OCI-LY3 (cell line): ENCODE data around the gene ZNRF2.
A peak's percentile ranks its signal among the peaks of the same experiment; 100 is the strongest.

ENCODE experiments used
- H2AFZ ChIP-seq: fragments of 200-600, 300-600 bp; shearing (Covaris generic); 2 replicates; pipeline ENCODE4 v1.6.0; 2014; ENCODE audit warnings: antibody characterized with exemption, low read depth, low read length
- H3K27ac ChIP-seq: fragments of 200-600, 300-600 bp; sonication (generic); 2 replicates; pipeline ENCODE4 v1.5.1; 2014; ENCODE audit warnings: mild to moderate bottlenecking, low read length, moderate library complexity, mixed read lengths
- H3K27me3 ChIP-seq: fragments of 200-600, 300-600 bp; sonication (generic); 2 replicates; pipeline ENCODE4 v1.6.1; 2014; ENCODE audit warnings: low read depth, low read length, mixed read lengths
- H3K36me3 ChIP-seq: fragments of 200-600, 300-600 bp; sonication (generic); replicated peaks from 2 replicates; pipeline ENCODE3; 2014; ENCODE audit warnings: low read depth, low read length, mixed read lengths
- H3K4me1 ChIP-seq: fragments of 300-600, 200-600 bp; sonication (generic); 2 replicates; pipeline ENCODE4 v1.6.1; 2014; ENCODE audit warnings: low read length, mixed read lengths
- H3K4me2 ChIP-seq: fragments of 200-600, 300-600 bp; sonication (generic); 2 replicates; pipeline ENCODE4 v1.6.1; 2014; ENCODE audit warnings: low read length, mixed read lengths
- H3K4me3 ChIP-seq: fragments of 300-600, 200-600 bp; sonication (generic); 2 replicates; pipeline ENCODE4 v1.5.1; 2014; ENCODE audit warnings: antibody characterized with exemption, mild to moderate bottlenecking, low read length, moderate library complexity
- H3K79me2 ChIP-seq: fragments of 300-600, 200-600 bp; shearing (Covaris generic); 2 replicates; pipeline ENCODE4 v1.6.1; 2014; ENCODE audit warnings: mild to moderate bottlenecking, low read length, mixed read lengths
- H3K9ac ChIP-seq: fragments of 300-600, 200-600 bp; shearing (Covaris generic); 2 replicates; pipeline ENCODE4 v1.6.0; 2014; ENCODE audit warnings: mild to moderate bottlenecking, low read length, moderate library complexity
- H3K9me3 ChIP-seq: fragments of 200-600, 300-600 bp; shearing (Covaris generic); 2 replicates; pipeline ENCODE4 v1.6.1; 2014; ENCODE audit warnings: low read length, mixed read lengths; ENCODE audit not compliant: insufficient read depth
- H4K20me1 ChIP-seq: fragments of 200-600, 300-600 bp; sonication (generic); 2 replicates; pipeline ENCODE4 v1.6.1; 2016; ENCODE audit warnings: low read length, mixed read lengths; ENCODE audit not compliant: insufficient read depth
- CTCF ChIP-seq: fragments of 200-600, 300-600 bp; sonication (generic); IDR thresholded peaks from 2 replicates; pipeline ENCODE4 v1.5.1; 2014; ENCODE audit warnings: antibody characterized with exemption, low read length, low read depth
- EZH2phosphoT487 ChIP-seq: fragments of 200-600 bp; shearing (Covaris generic); IDR thresholded peaks from 2 replicates; pipeline ENCODE4 v1.6.1; 2018; ENCODE audit warnings: antibody characterized with exemption, mixed run types, low read depth

ZNRF2 gene

GRCh38 chr7:30327813-30328212, 43.4 kb downstream of the ZNRF2 start:
- Histone ChIP-seq H3K27me3 (peaks cover 11% of the 10 kb centered on the region), H3K9ac (no peak overlapping the region), H3K27ac (no peak overlapping the region), H4K20me1 (peaks cover 38% of the 10 kb centered on the region), H3K9me3 (peaks cover 4% of the 10 kb centered on the region; the same call in 1 of the 2 replicates), H2AFZ (no peak overlapping the region), H3K79me2 (peaks cover 32% of the 10 kb centered on the region), H3K4me1 (peaks cover 30% of the 10 kb centered on the region), H3K4me2 (no peak overlapping the region), H3K36me3 (peaks cover 15% of the 10 kb centered on the region), H3K4me3 (no peak overlapping the region)
- TF ChIP-seq EZH2phosphoT487, result no peak
- no peak for TF ChIP-seq CTCF

- Histone ChIP-seq H3K79me2 (peaks cover 28% of the 10 kb centered on the region), H2AFZ (no peak overlapping the region), H3K36me3 (peaks cover 15% of the 10 kb centered on the region), H3K4me2 (no peak overlapping the region), H3K4me3 (no peak overlapping the region), H3K9ac (no peak overlapping the region), H3K9me3 (peaks cover 4% of the 10 kb centered on the region; the same call in 1 of the 2 replicates), H3K27me3 (peaks cover 11% of the 10 kb centered on the region), H4K20me1 (peaks cover 35% of the 10 kb centered on the region), H3K4me1 (peaks cover 24% of the 10 kb centered on the region), H3K27ac (no peak overlapping the region)
- TF ChIP-seq CTCF (no peak), EZH2phosphoT487 (no peak)
Observed at GRCh38 chr7:30328381-30328780, 44.0 kb downstream of the ZNRF2 start.

GRCh38 chr7:30329716-30330115, 45.3 kb downstream of the ZNRF2 start:
- Histone ChIP-seq H3K79me2 (peaks cover 30% of the 10 kb centered on the region), H3K9ac (no peak overlapping the region), H3K36me3 (peaks cover 11% of the 10 kb centered on the region), H4K20me1 (peaks cover 35% of the 10 kb centered on the region), H2AFZ (no peak overlapping the region), H3K27me3 (peaks cover 11% of the 10 kb centered on the region), H3K27ac (no peak overlapping the region), H3K4me2 (peak overlapping the region; percentile 67), H3K4me1 (peaks cover 21% of the 10 kb centered on the region), H3K9me3 (peaks cover 4% of the 10 kb centered on the region; the same call in 1 of the 2 replicates), H3K4me3 (no peak overlapping the region)
- TF ChIP-seq EZH2phosphoT487 (no peak), CTCF (no peak)

GRCh38 chr7:30330134-30331111, 46.0 kb downstream of the ZNRF2 start:
- H3K27ac ChIP-seq, result no peak overlapping the region
- H3K27me3 ChIP-seq, result peaks cover 11% of the 10 kb centered on the region
- no peak overlapping the region for H3K9ac ChIP-seq
- peak overlapping the region; percentile 30; the same call in 1 of the 2 replicates for H3K4me3 ChIP-seq
- H4K20me1 ChIP-seq, result peaks cover 37% of the 10 kb centered on the region
- H3K79me2 ChIP-seq, result peaks cover 33% of the 10 kb centered on the region
- H2AFZ ChIP-seq, result no peak overlapping the region
- peaks cover 9% of the 10 kb centered on the region for H3K36me3 ChIP-seq
- H3K9me3 ChIP-seq, result peaks cover 4% of the 10 kb centered on the region; the same call in 1 of the 2 replicates
- TF ChIP-seq EZH2phosphoT487, result no peak
- no peak for TF ChIP-seq CTCF
- peak overlapping the region; percentile 67 for H3K4me2 ChIP-seq
- peaks cover 21% of the 10 kb centered on the region for H3K4me1 ChIP-seq
